Loucy (cell line): ENCODE measurements around the gene CTSH.

ENCODE experiments used
- CTCF ChIP-seq: fragments of 200-600 bp; sonication (generic); conservative IDR thresholded peaks from 2 replicates; pipeline ENCODE4 v1.5.1; 2014; ENCODE audit warnings: mild to moderate bottlenecking, antibody characterized with exemption, low read length
- EZH2phosphoT487 ChIP-seq: fragments of 200-600 bp; IDR thresholded peaks from 2 replicates; pipeline ENCODE4 v1.6.1; 2018; ENCODE audit warnings: antibody characterized with exemption, mild to moderate bottlenecking, moderate library complexity, borderline replicate concordance

- TF ChIP-seq CTCF (no peak), EZH2phosphoT487 (no peak)
Measured at GRCh38 chr15:78875107-78875914, 69.5 kb downstream of the CTSH start.
